Parathyroid adenoma (tissue), 2 donors: ENCODE data around the gene PDSS2.

Experiments used
- H2AFZ ChIP-seq: fragments of 300-600 bp; sonication (generic); one replicate; pipeline ENCODE4 v1.7.0; 2017; ENCODE audit warnings: antibody characterized with exemption, mild to moderate bottlenecking
- H3K27ac ChIP-seq: fragments of 300-600 bp; sonication (generic); one replicate; pipeline ENCODE4 v1.7.0; 2017
- H3K27me3 ChIP-seq: fragments of 300-600 bp; sonication (generic); one replicate; pipeline ENCODE4 v1.7.0; 2017; ENCODE audit warnings: low read length; ENCODE audit not compliant: control insufficient read depth, insufficient read depth
- H3K36me3 ChIP-seq: fragments of 300-600 bp; sonication (generic); one replicate; pipeline ENCODE4 v1.7.0; 2017; ENCODE audit warnings: low read length; ENCODE audit not compliant: control insufficient read depth, insufficient read depth
- H3K4me1 ChIP-seq: fragments of 300-600 bp; sonication (generic); one replicate; pipeline ENCODE4 v1.7.0; 2017; ENCODE audit warnings: control low read depth
- H3K4me2 ChIP-seq: fragments of 300-600 bp; sonication (generic); one replicate; pipeline ENCODE4 v1.7.0; 2017; ENCODE audit warnings: low read length
- H3K4me3 ChIP-seq: fragments of 300-600 bp; sonication (generic); one replicate; pipeline ENCODE4 v1.7.0; 2017; ENCODE audit warnings: low read depth, low read length
- H3K79me2 ChIP-seq: fragments of 300-600 bp; sonication (generic); one replicate; pipeline ENCODE4 v1.7.0; 2017; ENCODE audit warnings: control low read depth
- H3K9ac ChIP-seq: fragments of 300-600 bp; sonication (generic); one replicate; pipeline ENCODE4 v1.7.0; 2017; ENCODE audit warnings: mild to moderate bottlenecking
- H3K9me3 ChIP-seq: fragments of 300-600 bp; sonication (generic); one replicate; pipeline ENCODE4 v1.7.0; 2017; ENCODE audit warnings: low read length; ENCODE audit not compliant: control insufficient read depth
- TF ChIP-seq, protein P1 (sequence below): fragments of 300-600 bp; sonication (generic); IDR thresholded peaks from one replicate; pipeline ENCODE4 v1.7.0; 2017; ENCODE audit warnings: antibody characterized with exemption, mild to moderate bottlenecking
- donor health status: primary hyperparathyroidism.

Gene PDSS2

DNA sequence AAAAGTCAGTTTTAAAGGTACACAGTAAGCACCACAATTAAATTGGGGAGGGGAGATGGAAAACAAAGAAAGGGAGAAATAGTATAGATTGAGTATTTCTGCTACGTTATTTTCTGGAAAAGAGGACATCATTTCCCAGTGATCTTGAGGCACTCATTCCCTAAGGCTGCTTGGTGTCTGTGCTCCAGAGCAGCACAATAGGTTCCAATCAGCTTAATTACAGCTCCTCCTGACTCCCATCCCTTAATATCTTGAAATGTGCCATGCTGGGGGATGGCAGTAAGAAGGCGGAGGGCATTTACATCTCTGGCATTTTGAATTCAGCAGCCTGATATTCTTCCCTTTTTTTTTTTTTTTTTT is 304.6 kb downstream of the PDSS2 start:
- Histone ChIP-seq H3K9ac (no peak overlapping the region), H3K36me3 (no peaks in the 10 kb centered on the region), H3K79me2 (no peaks in the 10 kb centered on the region), H3K27ac (no peak overlapping the region), H3K4me2 (no peak overlapping the region), H3K9me3 (no peaks in the 10 kb centered on the region), H3K4me1 (peaks cover 8% of the 10 kb centered on the region), H3K27me3 (no peaks in the 10 kb centered on the region), H3K4me3 (no peak overlapping the region), H2AFZ (no peak overlapping the region)
- TF ChIP-seq, protein P1, sequence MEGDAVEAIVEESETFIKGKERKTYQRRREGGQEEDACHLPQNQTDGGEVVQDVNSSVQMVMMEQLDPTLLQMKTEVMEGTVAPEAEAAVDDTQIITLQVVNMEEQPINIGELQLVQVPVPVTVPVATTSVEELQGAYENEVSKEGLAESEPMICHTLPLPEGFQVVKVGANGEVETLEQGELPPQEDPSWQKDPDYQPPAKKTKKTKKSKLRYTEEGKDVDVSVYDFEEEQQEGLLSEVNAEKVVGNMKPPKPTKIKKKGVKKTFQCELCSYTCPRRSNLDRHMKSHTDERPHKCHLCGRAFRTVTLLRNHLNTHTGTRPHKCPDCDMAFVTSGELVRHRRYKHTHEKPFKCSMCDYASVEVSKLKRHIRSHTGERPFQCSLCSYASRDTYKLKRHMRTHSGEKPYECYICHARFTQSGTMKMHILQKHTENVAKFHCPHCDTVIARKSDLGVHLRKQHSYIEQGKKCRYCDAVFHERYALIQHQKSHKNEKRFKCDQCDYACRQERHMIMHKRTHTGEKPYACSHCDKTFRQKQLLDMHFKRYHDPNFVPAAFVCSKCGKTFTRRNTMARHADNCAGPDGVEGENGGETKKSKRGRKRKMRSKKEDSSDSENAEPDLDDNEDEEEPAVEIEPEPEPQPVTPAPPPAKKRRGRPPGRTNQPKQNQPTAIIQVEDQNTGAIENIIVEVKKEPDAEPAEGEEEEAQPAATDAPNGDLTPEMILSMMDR = no peak

DNA sequence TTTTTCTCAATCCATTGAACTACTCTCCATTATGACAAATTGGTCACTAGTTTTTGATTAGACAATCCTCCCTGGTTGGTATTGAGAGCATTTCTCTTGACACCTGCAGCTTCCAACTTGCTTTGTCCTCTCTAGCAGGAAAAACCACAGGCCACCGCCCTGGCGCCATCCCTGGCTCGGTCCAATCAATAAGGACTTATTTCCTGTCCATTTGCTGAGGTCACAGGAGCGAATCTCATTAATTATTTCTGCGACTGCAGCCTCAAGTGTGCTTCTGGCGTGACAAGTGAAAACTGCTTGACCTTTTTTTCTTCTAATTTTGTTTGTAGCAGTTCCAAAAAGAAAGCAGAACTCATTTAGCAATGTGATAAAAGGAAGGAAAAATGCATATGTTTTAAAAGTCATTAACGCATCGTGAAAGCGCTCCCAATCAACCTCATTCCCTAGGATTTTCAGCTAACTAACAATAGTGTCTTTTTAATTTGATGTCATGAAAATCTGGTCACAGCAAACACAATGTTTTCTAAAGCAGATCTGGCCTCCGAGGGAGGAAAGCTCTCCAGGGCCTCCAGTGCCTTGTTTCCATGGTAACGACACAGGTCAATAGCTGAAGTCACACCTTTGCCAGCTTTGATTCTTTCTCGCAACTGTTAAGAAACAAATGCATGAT is 305.1 kb downstream of the PDSS2 start:
- Histone ChIP-seq H3K4me1 (peaks cover 8% of the 10 kb centered on the region), H3K9ac (no peak overlapping the region), H3K4me2 (no peak overlapping the region), H2AFZ (no peak overlapping the region), H3K9me3 (no peaks in the 10 kb centered on the region), H3K36me3 (no peaks in the 10 kb centered on the region), H3K27me3 (no peaks in the 10 kb centered on the region), H3K79me2 (no peaks in the 10 kb centered on the region), H3K27ac (no peak overlapping the region), H3K4me3 (no peak overlapping the region)
- TF ChIP-seq, protein P1 = no peak

DNA sequence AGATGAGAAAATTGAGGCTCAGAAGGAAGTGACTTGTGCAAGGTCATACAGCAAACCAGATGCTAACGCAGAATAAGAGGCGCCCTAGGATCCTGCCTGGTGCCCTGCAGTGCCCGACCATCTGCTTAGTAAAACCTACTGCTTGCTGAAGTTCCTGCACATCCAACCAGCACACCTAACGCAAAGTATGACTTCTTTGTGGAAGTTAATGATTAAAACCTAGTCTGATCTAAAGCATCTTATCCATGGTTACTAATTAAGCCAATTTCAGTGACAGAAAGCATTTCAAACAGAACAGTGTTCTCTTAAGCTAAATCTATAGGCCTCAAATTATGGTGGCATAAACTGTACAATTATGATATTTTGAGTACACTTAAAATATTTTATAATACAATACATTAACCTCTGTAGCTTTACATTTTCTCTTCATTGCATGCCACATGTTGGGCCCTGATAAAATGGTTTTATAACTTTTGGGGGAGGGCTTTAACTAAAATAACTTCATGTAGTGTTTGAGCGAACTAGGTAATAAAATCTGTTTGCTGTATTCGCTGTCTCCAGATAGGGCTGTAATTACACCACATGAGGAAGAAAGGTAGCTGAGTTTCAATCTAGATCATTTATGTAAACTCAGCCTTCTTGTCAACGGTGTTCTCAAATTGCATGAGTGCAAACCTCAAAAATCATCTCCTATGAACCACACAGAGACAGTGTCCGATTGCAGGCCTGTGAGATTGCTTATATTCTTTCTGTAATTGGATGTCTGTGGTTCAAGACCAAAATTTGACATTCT is 306.5 kb downstream of the PDSS2 start:
- H3K4me2 ChIP-seq = no peak overlapping the region
- H3K9ac ChIP-seq = no peak overlapping the region
- no peak overlapping the region for H2AFZ ChIP-seq
- TF ChIP-seq, protein P1 = no peak
- H3K4me3 ChIP-seq = no peak overlapping the region
- H3K79me2 ChIP-seq = no peaks in the 10 kb centered on the region
- H3K27ac ChIP-seq = no peak overlapping the region
- H3K9me3 ChIP-seq = no peaks in the 10 kb centered on the region
- H3K36me3 ChIP-seq = no peaks in the 10 kb centered on the region
- no peaks in the 10 kb centered on the region for H3K27me3 ChIP-seq
- H3K4me1 ChIP-seq = peaks cover 8% of the 10 kb centered on the region

DNA sequence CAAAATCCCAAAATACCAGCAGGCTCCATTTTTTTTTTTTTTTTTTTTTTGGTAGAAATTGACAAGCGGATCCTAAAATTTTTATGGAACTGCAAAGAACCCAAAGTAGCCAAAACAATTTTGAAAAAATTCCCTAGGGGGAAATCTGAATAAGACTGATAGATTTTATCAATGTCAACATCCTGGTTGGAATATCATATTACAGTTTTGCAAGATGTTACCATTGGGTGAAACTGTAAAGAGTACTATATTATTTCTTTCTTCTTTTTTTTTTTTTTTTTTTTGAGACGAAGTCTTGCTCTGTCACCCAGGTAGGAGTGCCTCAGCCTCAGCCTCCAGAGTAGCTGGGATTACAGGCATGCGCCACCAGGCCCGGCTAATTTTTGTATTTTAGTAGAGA is 314.7 kb downstream of the PDSS2 start:
- no peaks in the 10 kb centered on the region for H3K9me3 ChIP-seq
- no peaks in the 10 kb centered on the region for H3K4me1 ChIP-seq
- H3K79me2 ChIP-seq = no peaks in the 10 kb centered on the region
- H3K27me3 ChIP-seq = no peaks in the 10 kb centered on the region
- H3K36me3 ChIP-seq = no peaks in the 10 kb centered on the region
- H3K9ac ChIP-seq = no peak overlapping the region
- H3K4me2 ChIP-seq = no peak overlapping the region
- H2AFZ ChIP-seq = no peak overlapping the region
- H3K4me3 ChIP-seq = no peak overlapping the region
- TF ChIP-seq, protein P1 = no peak
- no peak overlapping the region for H3K27ac ChIP-seq
